ENCODE results near the gene IRF8. TPM values are rescaled to one million over a fixed set of nuclear protein-coding genes. Genes with fewer than 3 reads are reported as not detected.
"Not testable (repeated sequence)": the region's sequence is repeated elsewhere in the genome, so short reads cannot be mapped to it uniquely, and the experiment has no call there.

Gene IRF8
- total and polyA plus RNA-seq, 2 of the 4 experiments (the other 2 are of a cell fraction) = not detected

- TF ChIP-seq RCOR1 (IDR thresholded peaks at IDR 0.05; ENCODE audit: insufficient replicate concordance, low read length) = no peak
Observed at GRCh38 chr16:85905110-85906095, 6.4 kb downstream of the IRF8 start (continued).

GRCh38 chr16:85906349-85906748 lies 7.4 kb downstream of the IRF8 start:
- ChIA-PET POLR2A (ENCODE audit: unreplicated experiment) (no interaction called here), CTCF (no interaction called here)
- Histone ChIP-seq H2AK5ac (ENCODE audit: low read depth, low read length) (no peak overlapping the region), H3K14ac (replicated peaks; ENCODE audit: low read depth, low read length) (no peak overlapping the region), H3K4me1 (ENCODE audit: control insufficient read depth, insufficient read depth, low read length) (no peaks in the 10 kb centered on the region), H3K9ac (ENCODE audit: low read depth, low read length) (no peak overlapping the region), H3K4me2 (ENCODE audit: low read depth, low read length) (no peak overlapping the region), H2AK9ac (replicated peaks; ENCODE audit: low read depth, low read length, poor library complexity) (no peak overlapping the region), H3K9me1 (ENCODE audit: insufficient read depth, low read length) (no peaks in the 10 kb centered on the region), H3K9me3 (ENCODE audit: control insufficient read depth, insufficient read depth, low read length) (peaks cover 13% of the 10 kb centered on the region), H3K27ac (ENCODE audit: insufficient read depth, low read length) (no peak overlapping the region), H3K27me3 (ENCODE audit: control insufficient read depth, insufficient read depth, low read length) (peaks cover 73% of the 10 kb centered on the region), H2BK20ac (ENCODE audit: low read depth, low read length) (no peak overlapping the region), H2BK15ac (ENCODE audit: low read depth, low read length) (no peak overlapping the region), H4K91ac (ENCODE audit: insufficient read depth, low read depth, low read length) (no peak overlapping the region), H4K8ac (ENCODE audit: low read depth in 2 of 2, low read length in 2 of 2) (no peak overlapping the region), H4K5ac (ENCODE audit: low read depth, low read length) (no peak overlapping the region), H3K4me3 (ENCODE audit: insufficient read depth, low read depth, low read length) (no peak overlapping the region), H3K56ac (ENCODE audit: extremely low read depth, insufficient read depth, low read length) (no peak overlapping the region), H2AFZ (replicated peaks; ENCODE audit: low read length, poor library complexity) (no peak overlapping the region), H3K4ac (ENCODE audit: low read depth, low read length) (no peak overlapping the region), H3K18ac (ENCODE audit: low read depth, low read length) (no peak overlapping the region), H4K20me1 (ENCODE audit: insufficient read depth, low read length) (no peaks in the 10 kb centered on the region), H3K36me3 (ENCODE audit: control insufficient read depth, insufficient read depth, low read length) (no peaks in the 10 kb centered on the region), H3K79me1 (ENCODE audit: low read depth in 1 of 2, low read length in 2 of 2) (no peaks in the 10 kb centered on the region), H3K23ac (ENCODE audit: low read depth, low read length) (no peak overlapping the region), H2BK5ac (ENCODE audit: low read depth, low read length, poor library complexity, severe bottlenecking) (no peak overlapping the region), H2BK120ac (ENCODE audit: low read depth, low read length) (no peak overlapping the region)
- in situ Hi-C loops (cut with MboI; ENCODE audit: low sequenced_read_pairs) = no loop called here
- intact Hi-C loops (cut with micrococcal nuclease) = no loop called here
- dilution Hi-C loops (cut with HindIII; ENCODE audit: low sequenced_read_pairs, unreplicated experiment) = no loop called here
- DNase-seq = no peak
- ATAC-seq (ENCODE audit: low read depth) = no peak
- BruUV-seq (replicated peaks) = no TSS peak
- 62% methylated on average over 8 of the region's 13 CpGs; no CpG with 5 or more reads in 1 of the 2 experiments for WGBS, 2 experiments (ENCODE audit: extremely low coverage in 2 of 2, insufficient read length in 1 of 2)
- no peak for TF ChIP-seq SMC3 (IDR thresholded peaks at IDR 0.05; ENCODE audit: low read depth, low read length)
- no peak for TF ChIP-seq NFE2L2 (IDR thresholded peaks at IDR 0.05; ENCODE audit: low read depth, low read length)
- no peak for TF ChIP-seq MAZ (IDR thresholded peaks at IDR 0.05; ENCODE audit: borderline replicate concordance, low read depth, low read length)
- no peak for TF ChIP-seq RCOR1 (IDR thresholded peaks at IDR 0.05; ENCODE audit: insufficient replicate concordance, low read length)

GRCh38 chr16:85907231-85907630 lies 8.3 kb downstream of the IRF8 start:
- H3K27ac ChIP-seq (ENCODE audit: insufficient read depth, low read length); H3K56ac ChIP-seq (ENCODE audit: extremely low read depth, insufficient read depth, low read length); intact Hi-C loops (cut with micrococcal nuclease); H2AK5ac ChIP-seq (ENCODE audit: low read depth, low read length); H4K20me1 ChIP-seq (ENCODE audit: insufficient read depth, low read length); in situ Hi-C loops (cut with MboI; ENCODE audit: low sequenced_read_pairs); H4K91ac ChIP-seq (ENCODE audit: insufficient read depth, low read depth, low read length); H2BK20ac ChIP-seq (ENCODE audit: low read depth, low read length); H3K4me3 ChIP-seq (ENCODE audit: insufficient read depth, low read depth, low read length); H3K4ac ChIP-seq (ENCODE audit: low read depth, low read length); H3K4me1 ChIP-seq (ENCODE audit: control insufficient read depth, insufficient read depth, low read length); BruUV-seq (replicated peaks); H2BK5ac ChIP-seq (ENCODE audit: low read depth, low read length, poor library complexity, severe bottlenecking); H4K8ac ChIP-seq (ENCODE audit: low read depth in 2 of 2, low read length in 2 of 2); H3K14ac ChIP-seq (replicated peaks; ENCODE audit: low read depth, low read length); H3K36me3 ChIP-seq (ENCODE audit: control insufficient read depth, insufficient read depth, low read length); H2BK15ac ChIP-seq (ENCODE audit: low read depth, low read length); DNase-seq; H2AFZ ChIP-seq (replicated peaks; ENCODE audit: low read length, poor library complexity); H3K9ac ChIP-seq (ENCODE audit: low read depth, low read length); H3K4me2 ChIP-seq (ENCODE audit: low read depth, low read length); H2AK9ac ChIP-seq (replicated peaks; ENCODE audit: low read depth, low read length, poor library complexity); H3K9me1 ChIP-seq (ENCODE audit: insufficient read depth, low read length); H2BK120ac ChIP-seq (ENCODE audit: low read depth, low read length); H3K79me1 ChIP-seq (ENCODE audit: low read depth in 1 of 2, low read length in 2 of 2); ATAC-seq (ENCODE audit: low read depth); POLR2A ChIA-PET (ENCODE audit: unreplicated experiment); H3K23ac ChIP-seq (ENCODE audit: low read depth, low read length); H4K5ac ChIP-seq (ENCODE audit: low read depth, low read length); dilution Hi-C loops (cut with HindIII; ENCODE audit: low sequenced_read_pairs, unreplicated experiment); H3K18ac ChIP-seq (ENCODE audit: low read depth, low read length); CTCF ChIA-PET: not testable (repeated sequence)
- H3K9me3 ChIP-seq (ENCODE audit: control insufficient read depth, insufficient read depth, low read length) = peaks cover 13% of the 10 kb centered on the region
- H3K27me3 ChIP-seq (ENCODE audit: control insufficient read depth, insufficient read depth, low read length) = peaks cover 72% of the 10 kb centered on the region
- WGBS, 2 experiments (ENCODE audit: extremely low coverage in 2 of 2, insufficient read length in 1 of 2) = 79% methylated on average over 5 of the region's 9 CpGs; no CpG with 5 or more reads in 1 of the 2 experiments
